ENCODE measurements around the gene USP47.

Gene USP47

DNA sequence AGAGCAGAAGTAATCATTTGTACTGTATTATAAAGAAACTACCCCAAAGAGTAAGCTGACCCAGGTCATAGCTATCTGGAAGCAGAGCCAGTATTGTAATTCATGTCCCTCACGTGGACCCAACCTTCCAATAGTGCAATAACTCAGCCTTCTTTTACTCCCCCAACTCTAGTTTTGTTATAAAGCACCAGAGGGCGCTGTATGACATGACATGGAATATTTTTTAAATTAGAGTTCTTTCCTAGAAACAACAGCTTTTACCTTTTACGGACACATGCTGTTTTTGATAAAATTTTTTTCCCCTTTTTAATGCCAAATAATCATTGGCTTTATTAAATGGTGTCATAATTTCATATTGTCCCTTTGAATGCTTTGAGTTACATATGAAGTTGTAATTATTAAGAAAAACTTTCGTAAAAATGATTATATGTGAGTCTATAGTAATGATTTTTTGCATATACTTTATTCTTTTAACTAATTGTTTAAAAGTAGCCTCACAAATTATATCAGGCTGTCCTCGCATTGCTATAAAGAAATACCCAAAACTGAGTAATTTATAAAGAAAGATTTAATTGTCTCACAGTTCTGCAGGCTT, 89.8 kb downstream of the USP47 start:
- DNase-seq (ENCODE audit: low spot score), result peak; percentile 56

DNA sequence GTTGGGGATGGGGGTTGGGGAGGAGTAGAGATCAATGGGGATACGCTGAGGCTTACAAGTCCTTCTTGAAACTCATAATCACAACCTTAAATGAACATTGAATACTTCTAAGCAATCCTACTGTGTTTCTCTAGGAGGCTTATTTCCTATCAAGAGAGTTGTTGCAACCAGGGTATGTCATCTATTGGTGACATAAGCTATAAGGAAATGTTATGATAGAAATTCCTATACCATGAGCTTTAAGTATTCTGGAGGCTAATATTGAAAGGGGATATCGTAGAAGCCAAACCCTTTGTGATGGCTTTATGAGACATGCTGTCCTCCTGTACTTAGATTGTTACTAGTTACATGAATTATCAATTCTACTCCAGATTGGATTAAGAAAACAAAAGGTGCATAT, 93.8 kb downstream of the USP47 start:
- DNase-seq (ENCODE audit: low spot score), result no peak

DNA sequence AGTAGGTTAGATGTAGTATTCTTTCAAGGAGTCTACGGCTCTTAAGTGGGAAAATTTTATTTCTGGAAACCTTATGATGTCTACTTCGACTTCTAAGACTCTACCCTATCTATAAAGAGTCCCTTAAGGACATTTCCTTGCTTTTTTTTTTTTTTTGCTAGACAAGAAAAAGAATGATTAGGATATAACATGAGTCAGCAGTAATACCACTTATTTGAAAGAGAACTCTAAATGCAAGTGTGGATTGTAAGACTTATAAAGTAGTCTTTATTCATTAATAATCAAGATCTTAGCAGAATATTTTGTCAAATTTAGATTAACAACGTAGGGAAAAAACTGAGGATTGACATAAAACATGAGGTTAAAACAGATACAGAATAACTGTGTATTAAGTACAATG, 95.7 kb downstream of the USP47 start:
- DNase-seq (ENCODE audit: low spot score), result no peak

DNA sequence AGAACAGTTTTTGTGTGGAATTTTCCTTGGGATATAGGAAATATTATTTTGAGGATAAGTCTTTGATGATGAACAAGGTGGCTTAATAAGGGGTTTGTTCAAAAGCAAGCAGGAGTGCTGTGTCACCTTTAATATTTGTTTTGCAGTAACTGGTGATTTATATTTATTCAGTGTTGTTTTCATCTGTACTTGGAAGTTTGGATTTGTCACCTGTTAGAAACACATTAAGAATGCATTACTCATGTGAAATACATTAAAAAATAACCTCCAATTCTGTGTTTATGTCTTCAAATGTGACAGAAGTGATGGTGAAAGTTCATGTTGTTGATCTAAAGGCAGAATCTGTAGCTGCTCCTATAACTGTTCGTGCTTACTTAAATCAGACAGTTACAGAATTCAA, 96.2 kb downstream of the USP47 start:
- DNase-seq (ENCODE audit: low spot score), result no peak

DNA sequence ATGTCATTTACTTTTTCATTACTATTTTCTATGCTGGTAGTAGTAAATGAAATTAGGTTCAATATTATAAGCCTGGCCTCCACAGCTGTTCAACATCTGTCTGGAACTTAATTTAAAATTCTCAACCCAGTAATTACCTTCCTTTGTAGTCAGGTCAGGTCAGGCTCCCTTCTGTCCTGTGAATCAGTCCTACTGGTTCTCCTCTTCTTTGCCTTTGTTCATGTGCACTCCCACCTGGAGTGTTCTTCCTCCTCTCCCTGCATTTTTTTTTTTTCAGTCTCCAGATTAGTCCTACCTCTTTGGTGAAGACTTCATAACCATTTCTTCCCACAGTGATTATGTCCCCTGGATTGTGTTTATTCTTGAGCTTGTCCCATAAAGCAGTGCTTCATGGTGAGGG, 98.8 kb downstream of the USP47 start:
- no peak for DNase-seq (ENCODE audit: low spot score)

DNA sequence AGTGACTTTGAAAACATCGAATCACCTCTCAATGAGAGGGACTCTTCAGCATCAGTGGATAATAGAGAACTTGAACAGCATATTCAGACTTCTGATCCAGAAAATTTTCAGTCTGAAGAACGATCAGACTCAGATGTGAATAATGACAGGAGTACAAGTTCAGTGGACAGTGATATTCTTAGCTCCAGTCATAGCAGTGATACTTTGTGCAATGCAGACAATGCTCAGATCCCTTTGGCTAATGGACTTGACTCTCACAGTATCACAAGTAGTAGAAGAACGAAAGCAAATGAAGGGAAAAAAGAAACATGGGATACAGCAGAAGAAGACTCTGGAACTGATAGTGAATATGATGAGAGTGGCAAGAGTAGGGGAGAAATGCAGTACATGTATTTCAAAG, 100.9 kb downstream of the USP47 start:
- DNase-seq (ENCODE audit: low spot score), result no peak

DNA sequence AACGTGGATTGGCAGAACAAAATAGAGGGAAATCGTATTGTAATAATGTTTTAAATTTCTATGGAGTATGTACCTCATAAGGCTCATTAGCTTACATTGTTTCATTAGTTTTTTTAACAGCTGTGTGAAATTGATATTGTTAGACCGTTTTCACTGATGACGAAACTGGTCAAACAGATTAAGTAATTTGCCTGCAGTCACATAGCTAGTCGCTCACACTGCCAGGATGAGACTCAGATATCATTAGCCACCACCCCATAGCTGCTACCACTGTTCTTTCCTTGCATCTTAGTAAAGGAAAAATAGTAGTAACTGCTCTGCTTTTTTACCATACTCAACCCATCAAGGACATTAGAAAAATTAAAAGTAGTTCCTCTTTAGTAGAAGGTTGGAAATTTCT, 102.7 kb downstream of the USP47 start:
- no peak for DNase-seq (ENCODE audit: low spot score)

DNA sequence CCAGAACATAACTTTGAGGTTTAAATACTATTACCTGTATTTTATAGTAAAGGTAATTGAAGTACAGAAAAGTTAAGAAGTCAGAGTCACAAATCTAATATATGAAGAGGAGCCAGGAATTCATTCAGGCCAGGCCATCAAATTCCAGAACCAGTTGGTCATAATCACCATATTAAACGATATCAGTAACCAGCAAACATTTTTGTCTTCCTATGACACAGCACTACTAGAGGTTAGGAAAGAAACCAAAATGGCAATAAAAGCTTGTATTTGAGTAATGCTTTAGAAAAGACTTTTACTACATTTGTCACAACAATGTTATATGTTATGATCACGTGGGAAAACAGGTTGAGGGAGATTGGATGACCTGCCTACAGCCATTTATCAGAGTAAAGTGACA, 104.4 kb downstream of the USP47 start:
- DNase-seq (ENCODE audit: low spot score), result no peak

DNA sequence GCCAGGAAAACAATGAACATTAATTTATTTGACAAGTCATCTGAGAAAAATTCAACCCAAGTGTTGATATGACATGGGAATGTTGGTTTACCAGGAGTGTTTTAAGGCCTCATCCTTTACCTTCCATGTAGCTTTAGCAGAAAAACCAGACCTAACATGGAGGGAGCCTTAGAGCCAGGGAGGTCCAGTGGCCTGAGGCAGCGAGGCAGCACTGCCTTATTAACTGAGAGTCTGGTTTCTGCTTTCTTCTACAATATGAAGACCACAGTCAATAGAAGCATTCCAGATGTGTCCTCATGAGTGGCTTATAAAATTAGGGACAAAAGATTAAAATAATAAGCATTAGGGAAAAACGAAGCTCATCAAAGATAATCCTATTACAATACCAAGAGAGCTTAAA, 105.1 kb downstream of the USP47 start:
- no peak for DNase-seq (ENCODE audit: low spot score)

DNA sequence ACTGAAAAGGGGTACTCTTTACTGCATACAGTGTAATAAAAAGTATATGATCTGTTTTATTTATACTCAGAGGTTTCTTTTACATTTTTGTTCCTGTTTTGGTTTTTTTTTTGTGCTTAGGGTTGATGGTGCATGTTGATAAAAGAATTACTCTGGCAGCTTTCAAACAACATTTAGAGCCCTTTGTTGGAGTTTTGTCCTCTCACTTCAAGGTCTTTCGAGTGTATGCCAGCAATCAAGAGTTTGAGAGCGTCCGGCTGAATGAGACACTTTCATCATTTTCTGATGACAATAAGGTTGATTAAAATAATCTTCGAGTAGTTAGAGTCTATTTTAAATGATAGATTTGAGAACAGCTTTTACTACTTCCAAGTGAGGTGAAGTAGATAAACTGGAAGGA, 106.1 kb downstream of the USP47 start:
- DNase-seq (ENCODE audit: low spot score), result no peak

DNA sequence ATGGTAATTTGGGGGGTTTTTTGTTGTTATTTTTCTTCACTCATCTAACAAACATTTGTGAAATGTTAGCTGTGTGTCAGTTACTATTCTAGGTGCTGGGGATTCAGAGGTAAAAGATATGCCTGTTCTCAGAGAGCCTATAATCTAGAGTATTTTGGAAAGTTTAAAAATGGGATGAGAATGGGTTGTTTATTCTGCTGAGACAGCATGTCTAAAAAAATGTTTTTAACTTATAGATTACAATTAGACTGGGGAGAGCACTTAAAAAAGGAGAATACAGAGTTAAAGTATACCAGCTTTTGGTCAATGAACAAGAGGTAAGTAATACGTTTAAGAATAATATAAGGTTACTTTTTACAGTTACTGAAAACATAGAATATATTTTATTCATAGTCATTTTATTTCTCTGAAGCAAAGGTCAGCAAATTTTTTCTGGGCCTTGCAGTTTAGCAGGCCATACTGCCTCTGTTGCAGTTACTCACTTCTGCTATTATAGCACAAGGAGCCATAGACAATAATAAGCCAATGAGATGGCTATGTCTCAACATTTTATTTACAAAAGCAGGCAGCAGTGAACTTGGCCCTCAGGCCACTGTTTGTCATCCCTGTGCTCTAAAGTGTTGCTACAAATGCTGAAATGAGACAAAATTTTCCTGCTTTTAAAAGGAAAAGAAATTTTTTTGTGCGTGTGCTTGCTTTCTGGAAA, 106.6 kb downstream of the USP47 start:
- no peak for DNase-seq (ENCODE audit: low spot score)

DNA sequence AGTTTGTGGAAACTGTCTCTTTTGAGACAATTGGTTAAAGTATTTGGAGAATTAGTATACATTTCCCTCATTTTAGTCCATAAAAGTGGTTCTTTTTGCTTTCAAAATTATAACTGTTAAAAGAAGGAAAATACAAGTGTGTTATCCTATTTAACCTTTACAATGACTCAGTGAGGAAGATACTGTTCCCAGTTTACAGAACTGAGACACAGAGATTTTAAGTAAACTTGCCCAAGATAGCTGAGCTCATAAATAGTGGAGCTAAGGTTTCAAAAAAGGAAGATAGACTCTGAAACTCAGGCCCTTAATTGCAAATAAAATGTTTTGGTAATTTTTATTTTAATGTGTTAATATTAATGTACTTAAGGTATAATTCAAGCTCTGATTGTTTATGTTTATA, 107.7 kb downstream of the USP47 start:
- no peak for DNase-seq (ENCODE audit: low spot score)

DNA sequence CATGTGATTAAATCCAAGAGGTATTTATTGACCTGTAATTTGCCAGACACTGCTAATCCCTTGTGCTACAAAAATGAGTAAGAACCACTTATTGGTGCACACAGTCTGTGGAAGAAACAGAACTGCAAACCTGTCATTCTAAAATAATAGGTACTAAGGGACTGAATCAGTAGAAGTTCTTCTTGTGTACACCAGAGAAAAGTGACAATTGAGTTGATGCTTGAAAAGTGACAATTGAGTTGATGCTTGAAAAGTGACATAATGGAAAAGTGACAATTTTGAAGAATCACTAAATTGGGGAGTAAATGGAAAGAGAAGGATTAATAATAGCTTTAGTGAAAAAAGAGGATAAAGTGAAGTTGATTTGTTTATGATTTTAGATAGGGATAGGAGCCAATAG, 110.3 kb downstream of the USP47 start:
- no peak for DNase-seq (ENCODE audit: low spot score)

DNA sequence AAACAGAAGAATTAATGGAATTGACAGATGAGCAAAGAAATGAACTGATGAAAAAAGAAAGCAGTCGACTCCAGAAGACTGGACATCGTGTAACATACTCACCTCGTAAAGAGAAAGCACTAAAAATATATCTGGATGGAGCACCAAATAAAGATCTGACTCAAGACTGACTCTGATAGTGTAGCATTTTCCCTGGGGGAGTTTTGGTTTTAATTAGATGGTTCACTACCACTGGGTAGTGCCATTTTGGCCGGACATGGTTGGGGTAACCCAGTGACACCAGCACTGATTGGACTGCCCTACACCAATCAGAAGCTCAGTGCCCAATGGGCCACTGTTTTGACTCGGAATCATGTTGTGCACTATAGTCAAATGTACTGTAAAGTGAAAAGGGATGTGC, 114.2 kb downstream of the USP47 start:
- DNase-seq (ENCODE audit: low spot score), result no peak

DNA sequence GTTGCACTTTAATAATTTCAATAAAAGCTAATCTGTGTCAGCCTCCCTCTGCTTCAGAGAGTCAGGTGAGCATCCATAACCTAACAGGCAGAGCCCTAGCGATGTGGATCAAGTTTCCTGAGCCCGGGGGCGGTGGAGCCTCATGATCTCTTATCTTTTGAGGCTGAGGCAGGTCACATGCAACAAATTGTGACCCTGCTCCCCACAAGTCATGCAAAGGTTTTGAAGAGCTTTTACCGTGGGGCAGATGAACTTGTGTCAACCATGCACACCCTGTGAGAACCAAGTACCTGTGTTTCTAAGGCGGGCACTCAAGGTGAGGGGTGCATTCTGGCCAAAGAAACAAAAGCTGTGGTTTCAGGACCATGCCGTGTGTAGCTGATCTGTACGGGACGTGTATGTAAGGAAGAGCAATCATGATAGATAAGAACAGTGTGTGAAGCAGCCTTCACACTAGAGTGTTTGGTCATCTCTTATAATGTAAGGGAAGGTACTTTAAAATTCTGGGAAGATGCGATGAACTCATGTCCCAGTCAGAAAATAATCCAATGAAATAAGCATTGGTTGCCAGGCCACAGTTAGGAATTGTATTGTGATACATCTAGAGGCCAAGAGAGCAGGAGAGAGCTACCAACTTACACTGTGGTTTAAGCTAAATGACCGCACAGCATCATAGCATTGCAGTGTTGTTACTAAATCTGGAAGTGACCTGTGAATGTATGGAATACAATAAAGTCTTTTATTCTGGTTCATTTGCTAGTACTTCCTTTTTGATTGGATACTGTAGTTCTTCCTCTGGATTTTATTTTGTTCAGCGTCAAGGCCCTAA, 116.8 kb downstream of the USP47 start:
- no peak for DNase-seq (ENCODE audit: low spot score)

DNA sequence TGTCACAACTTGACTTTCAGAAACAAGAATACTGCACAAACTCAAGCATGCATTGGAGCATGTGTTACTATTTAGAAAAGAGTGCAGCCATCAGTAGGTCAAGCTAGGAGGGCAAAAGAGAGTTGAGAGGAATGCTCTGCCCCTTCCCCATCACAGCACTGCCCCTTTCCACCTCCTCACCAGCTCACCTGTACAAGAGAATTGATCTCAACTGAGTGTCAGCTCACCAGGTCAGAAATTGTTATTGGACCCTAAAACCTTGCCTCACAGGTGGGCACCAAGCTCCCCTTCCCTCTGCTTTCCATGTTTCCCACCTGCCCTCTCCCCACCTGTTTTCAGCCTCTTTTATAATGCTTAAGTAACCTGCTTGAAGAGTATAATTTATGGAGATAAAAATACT, 117.8 kb downstream of the USP47 start:
- DNase-seq (ENCODE audit: low spot score), result no peak

DNA sequence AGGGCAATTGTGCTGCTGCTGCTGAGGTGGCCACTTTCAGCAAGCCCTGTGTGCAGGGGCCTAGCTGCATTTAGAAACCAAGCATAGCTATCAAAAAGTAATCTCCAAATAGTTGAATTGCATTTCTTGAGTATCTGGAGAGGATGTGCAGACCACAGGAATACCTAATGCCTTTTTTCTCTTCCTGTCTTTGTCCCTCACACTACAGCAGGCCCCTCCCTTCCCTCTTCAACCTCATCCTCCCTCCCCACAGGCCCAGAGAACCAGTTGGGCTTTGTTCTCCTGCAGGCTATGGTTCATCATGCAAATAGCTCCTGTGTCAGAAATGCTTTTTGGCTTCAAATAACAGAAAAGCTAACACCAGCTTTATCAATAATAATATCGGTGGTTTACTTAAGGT, 118.9 kb downstream of the USP47 start:
- no peak for DNase-seq (ENCODE audit: low spot score)

DNA sequence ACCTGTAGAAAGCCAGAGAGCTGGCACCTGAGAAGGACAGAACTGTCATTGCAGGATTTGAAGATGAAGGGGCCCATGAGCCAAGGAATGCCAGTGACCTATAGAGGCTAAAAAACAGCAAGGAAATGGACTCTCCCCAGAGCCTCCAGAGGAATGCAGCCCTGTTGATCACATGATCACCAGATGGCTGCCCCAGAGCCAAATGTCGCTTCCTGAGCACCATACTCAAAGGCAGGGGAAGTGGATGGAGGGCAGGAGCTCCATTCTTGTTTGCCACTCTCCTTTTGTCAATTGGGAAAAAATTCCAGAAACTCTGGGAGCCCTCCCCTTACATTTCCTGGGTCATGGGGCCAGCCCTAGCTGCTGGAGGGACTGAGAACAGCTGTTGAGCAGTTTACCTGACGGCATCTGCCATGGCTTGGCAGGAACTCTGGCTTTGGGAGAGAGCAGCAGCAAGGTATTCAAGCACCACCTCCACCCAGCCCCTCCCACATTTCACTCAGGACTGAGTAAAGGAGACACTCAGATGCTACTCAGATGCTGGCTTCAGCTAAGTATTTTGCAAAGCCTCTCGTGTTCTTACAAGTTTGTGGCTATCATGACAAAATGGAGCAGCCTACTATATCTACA, 119.7 kb downstream of the USP47 start:
- DNase-seq (ENCODE audit: low spot score), result no peak

DNA sequence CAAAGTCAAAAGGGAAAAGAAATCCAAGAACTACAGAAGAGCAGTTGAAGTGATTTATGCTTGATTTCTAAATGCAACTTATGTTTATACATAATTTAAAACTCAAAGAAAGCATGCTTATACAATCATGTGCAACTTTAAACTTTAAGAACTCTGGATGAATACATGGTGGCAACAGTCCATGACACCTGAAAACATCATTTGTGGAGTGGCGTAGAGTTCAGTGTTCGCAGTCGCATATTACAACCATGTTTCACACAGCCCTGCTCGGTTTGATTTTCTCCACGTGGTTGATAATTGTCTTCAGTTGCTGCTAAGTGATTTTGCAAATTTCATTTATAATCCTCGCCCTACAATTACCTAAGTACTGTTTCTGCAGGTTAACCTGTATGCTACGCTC, 121.3 kb downstream of the USP47 start:
- DNase-seq (ENCODE audit: low spot score), result no peak

DNA sequence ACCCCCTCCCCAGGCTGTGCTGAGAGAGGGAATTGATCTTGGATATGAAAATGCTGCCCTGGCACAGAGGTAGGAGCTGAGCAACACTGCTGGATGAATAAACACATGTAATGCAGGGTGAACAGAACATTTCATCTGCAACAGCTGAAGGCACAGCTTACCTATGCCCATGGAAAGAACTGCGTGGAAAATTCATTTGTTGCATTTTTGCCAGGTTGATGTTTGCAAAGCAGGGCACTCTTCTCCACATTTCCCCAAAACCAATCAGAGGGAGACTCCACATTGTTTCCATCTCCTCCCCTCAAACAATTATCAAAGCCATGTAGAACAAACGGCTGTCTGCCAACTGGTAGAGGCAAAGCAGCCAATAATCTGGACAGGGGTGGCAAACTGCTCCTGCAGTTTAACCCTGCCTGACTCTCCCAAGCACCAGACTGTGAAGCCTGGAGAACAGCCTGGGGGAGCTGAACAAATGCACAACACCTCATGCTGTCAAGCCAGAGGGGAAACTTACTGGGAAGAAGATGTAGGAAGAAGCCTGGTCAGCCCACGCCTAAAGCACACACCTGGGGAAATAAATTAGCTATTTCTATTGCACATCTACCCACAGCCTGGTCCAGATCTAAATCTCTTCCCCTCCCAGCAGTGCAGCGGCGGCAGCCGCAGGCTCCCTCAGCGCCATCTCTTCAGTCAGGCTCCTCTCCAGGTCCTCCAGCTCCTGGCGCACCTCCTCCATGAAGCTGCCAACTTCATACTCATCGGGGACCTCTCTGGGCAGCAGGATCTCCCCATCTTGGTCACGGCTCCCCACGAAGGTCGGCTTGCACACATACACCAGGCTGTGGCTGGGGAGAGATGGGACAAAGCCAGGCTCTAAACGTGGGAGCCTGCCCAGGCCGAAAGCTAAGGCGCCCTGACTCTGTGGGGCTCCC, 122.3 kb downstream of the USP47 start:
- no peak for DNase-seq (ENCODE audit: low spot score)

DNA sequence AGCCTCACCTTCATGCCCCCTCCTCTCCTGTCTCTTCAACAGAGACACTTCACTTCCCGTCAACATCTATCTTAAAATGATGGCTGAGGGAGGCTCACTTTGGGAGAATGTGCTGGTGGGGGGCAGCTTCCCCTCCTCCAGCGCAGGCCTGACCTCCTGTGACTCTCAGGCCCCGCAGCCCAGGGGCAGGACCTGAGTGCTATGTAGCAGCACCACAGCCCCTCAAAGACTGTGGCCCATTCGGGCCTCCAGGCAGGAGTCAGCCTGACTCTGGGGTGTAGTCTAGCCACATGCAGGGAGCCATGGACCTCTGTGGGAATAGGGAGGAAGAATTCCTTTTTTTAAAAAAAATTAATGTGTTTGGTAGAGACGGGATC, 123.0 kb downstream of the USP47 start:
- no peak for DNase-seq (ENCODE audit: low spot score)

Data from SK-N-DZ (cell line).